HepG2 (cell line): ENCODE results near the gene SIGLEC1. TPM values are rescaled to one million over a fixed set of nuclear protein-coding genes. Genes with fewer than 3 reads are reported as not detected.

Experiments used
- ATAC-seq: fragments of 200-7000 bp; cut with Tn5 transposase; 3 replicates; pipeline ENCODE4 v1.9.1; 2020; ENCODE audit warnings: mild to moderate bottlenecking, moderate library complexity
- BruUV-seq: library from RNA; stranded (reverse); fragments of 400-500 nt; replicated peaks from 2 replicates; lab custom pipeline; 2021; lab: Mats Ljungman, UMichigan
- CTCF ChIA-PET: fragments of 300-600 bp; formaldehyde crosslinking; extraction: SDS; loops from one replicate; lab custom pipeline; 2021; ENCODE audit warnings: low total read pairs, inconsistent platforms, low intra/inter-chr PET ratio; lab: Yijun Ruan, JAX
- POLR2A ChIA-PET: fragments of 350-600 bp; sonication (Branson Sonifier 250); formaldehyde crosslinking; loops from one replicate; lab custom pipeline; 2020; ENCODE audit warnings: antibody characterized with exemption, inconsistent platforms; lab: Yijun Ruan, JAX
- DNase-seq: peaks from one replicate; pipeline ENCODE4 v3.0.0-alpha.2; 2015; ENCODE audit warnings: low spot score
- FAIRE-seq: peaks from 3 replicates; lab custom pipeline; 2011; peaks lifted over from hg19 to GRCh38; lab: Jason Lieb, UNC
- H2AFZ ChIP-seq: one replicate; pipeline ENCODE4 v1.6.1; 2011; ENCODE audit warnings: low read length, inconsistent platforms
- H3K27ac ChIP-seq: fragments of 300-600 bp; 3 replicates; pipeline ENCODE4 v1.8.0; 2011; ENCODE audit warnings: mixed run types, mild to moderate bottlenecking, mixed read lengths, low read length, inconsistent platforms; ENCODE audit not compliant: insufficient read depth; ENCODE audit errors: extremely low read length
- H3K27me3 ChIP-seq, 2 experiments: fragments of 200-600 bp in 1 of 2; 2 replicates in 1 of 2; 3 replicates in 1 of 2; pipeline versions ENCODE4 v1.6.0 to v1.8.0; 2011; ENCODE audit warnings: low read length in 2 of 2, mild to moderate bottlenecking in 2 of 2, moderate library complexity in 2 of 2, inconsistent platforms in 1 of 2; ENCODE audit not compliant: insufficient read depth in 2 of 2, control insufficient read depth in 1 of 2
- H3K36me3 ChIP-seq, 2 experiments: fragments of 200-600 bp in 1 of 2; replicated peaks in 1 of 2; 2 replicates in 1 of 2; 3 replicates in 1 of 2; pipeline versions ENCODE4 v1.5.1 to v1.8.0; 2011; ENCODE audit warnings: low read length in 2 of 2, inconsistent platforms in 1 of 2; ENCODE audit not compliant: insufficient read depth in 2 of 2, control insufficient read depth in 1 of 2
- H3K4me1 ChIP-seq: 2 replicates; pipeline ENCODE4 v1.5.1; 2012; ENCODE audit warnings: low read length, inconsistent platforms; ENCODE audit not compliant: insufficient read depth
- H3K4me2 ChIP-seq: 2 replicates; pipeline ENCODE4 v1.6.0; 2011; ENCODE audit warnings: low read depth, low read length, inconsistent platforms
- H3K4me3 ChIP-seq, 3 experiments: fragments of 200-600 bp in 1 of 3; sonication (generic), shearing (Covaris generic) in 1 of 3; replicated peaks in 1 of 3; 2 replicates each; pipeline ENCODE4 v1.5.1; 2011 to 2016; ENCODE audit warnings: low read length in 3 of 3, inconsistent platforms in 2 of 3, low read depth in 2 of 3, mild to moderate bottlenecking in 2 of 3, control low read depth in 1 of 3, mixed read lengths in 1 of 3; ENCODE audit not compliant: insufficient read depth in 1 of 3
- H3K79me2 ChIP-seq: one replicate; pipeline ENCODE4 v1.6.1; 2011; ENCODE audit warnings: low read length, inconsistent platforms; ENCODE audit not compliant: insufficient read depth
- H3K9ac ChIP-seq: 2 replicates; pipeline ENCODE4 v1.6.0; 2011; ENCODE audit warnings: mild to moderate bottlenecking, low read depth, low read length, inconsistent platforms; ENCODE audit not compliant: insufficient read depth
- H3K9me3 ChIP-seq: 2 replicates; pipeline ENCODE4 v1.5.1; 2012; ENCODE audit warnings: mild to moderate bottlenecking, low read length
- H4K20me1 ChIP-seq: 2 replicates; pipeline ENCODE4 v1.6.0; 2011; ENCODE audit warnings: inconsistent platforms, mild to moderate bottlenecking, low read length, moderate library complexity; ENCODE audit not compliant: insufficient read depth
- MTF2 ChIP-seq: sonication (generic); formaldehyde crosslinking; IDR thresholded peaks from 2 replicates; pipeline ENCODE4 v1.5.0; 2020; ENCODE audit warnings: missing genetic modification reagents, borderline replicate concordance
- RARG ChIP-seq: sonication (generic); formaldehyde crosslinking; IDR thresholded peaks from 2 replicates; pipeline ENCODE4 v1.4.0; 2020; ENCODE audit warnings: low read depth, mild to moderate bottlenecking, missing genetic modification reagents
- RBM39 ChIP-seq: fragments of 200-400 bp; formaldehyde crosslinking; IDR thresholded peaks from one replicate; pipeline ENCODE4 v1.6.1; 2018; ENCODE audit warnings: antibody characterized with exemption, mild to moderate bottlenecking, low read depth, low read length; ENCODE audit not compliant: poor library complexity, severe bottlenecking
- RXRB ChIP-seq: IDR thresholded peaks from 2 replicates; pipeline ENCODE4 v1.6.1; 2016; ENCODE audit warnings: borderline replicate concordance, missing genetic modification reagents, missing compliant biosample characterization
- SIN3B ChIP-seq: fragments of 150-350 bp; IDR thresholded peaks from 2 replicates; pipeline ENCODE4 v1.6.1; 2014; ENCODE audit warnings: low read length
- ZFX ChIP-seq: sonication (generic); formaldehyde crosslinking; IDR thresholded peaks from 2 replicates; pipeline ENCODE4 v1.4.0; 2020; ENCODE audit warnings: mild to moderate bottlenecking, low read depth, missing genetic modification reagents, moderate library complexity
- ZNF232 ChIP-seq: sonication (generic); formaldehyde crosslinking; IDR thresholded peaks from 2 replicates; pipeline ENCODE4 v1.4.0; 2020; ENCODE audit warnings: missing genetic modification reagents, borderline replicate concordance
- ZNF337 ChIP-seq: sonication (generic); formaldehyde crosslinking; IDR thresholded peaks from 2 replicates; pipeline ENCODE4 v1.5.1; 2020; ENCODE audit warnings: missing genetic modification reagents, low read depth, mild to moderate bottlenecking, borderline replicate concordance
- ZNF354B ChIP-seq: sonication (generic); formaldehyde crosslinking; IDR thresholded peaks from 2 replicates; pipeline ENCODE4 v1.8.0; 2022; ENCODE audit warnings: mild to moderate bottlenecking, missing genetic modification reagents
- ZNF709 ChIP-seq: sonication (generic); formaldehyde crosslinking; IDR thresholded peaks from 2 replicates; pipeline ENCODE4 v1.5.0; 2020; ENCODE audit warnings: mild to moderate bottlenecking, missing genetic modification reagents
- ZNF891 ChIP-seq: sonication (generic); formaldehyde crosslinking; IDR thresholded peaks from 2 replicates; pipeline ENCODE4 v1.5.0; 2020; ENCODE audit warnings: mild to moderate bottlenecking, missing genetic modification reagents
- WGBS: methylation state at CpG from one replicate; pipeline ENCODE4 v1.1.6; 2017; ENCODE audit warnings: low lambda C conversion rate; 5-methylcytosine and 5-hydroxymethylcytosine counted together
- in situ Hi-C: cut with HindIII; loops from 2 replicates; pipeline ENCODE4 v1.10.0; 2017; ENCODE audit warnings: low pct_unique_long_range_greater_than_20kb; ENCODE audit not compliant: extremely low pct_ligation_motif_present
- intact Hi-C: fragments of 100-400 bp; cut with micrococcal nuclease; formaldehyde crosslinking; loops from one replicate; pipeline ENCODE4 v1.10.0; 2022; ENCODE audit not compliant: unreplicated experiment
- polyA plus RNA-seq, 8 experiments: library from polyadenylated mRNA; depleted of rRNA in 3 of 8; stranded (reverse) in 7 of 8; unstranded in 1 of 8; fragments of >200 nt; fragmentation: Illumina TruSeq in 4 of 8; extraction: Trizol in 4 of 8; gene quantifications; 2 replicates each; pipeline versions ENCODE4 v1.2.1 to v1.2.3, GENCODE V29; 2011 to 2016; ENCODE audit warnings: low read depth in 4 of 8, missing spikeins in 1 of 8, mixed read lengths in 1 of 8; ENCODE audit not compliant: insufficient read depth in 1 of 8
- total RNA-seq, 5 experiments: library from RNA; depleted of rRNA; stranded (reverse); fragments of >200 nt; fragmentation: Illumina TruSeq; extraction: Trizol; gene quantifications; 2 replicates each; pipeline ENCODE4 v1.2.3, GENCODE V29; 2016; ENCODE audit warnings: low read depth in 1 of 5
- TF ChIP-seq, protein P1 (sequence below): sonication (generic); formaldehyde crosslinking; IDR thresholded peaks from 2 replicates; pipeline ENCODE4 v1.5.0; 2020; ENCODE audit warnings: missing genetic modification reagents
- TF ChIP-seq, protein P2 (sequence below): sonication (generic); formaldehyde crosslinking; conservative IDR thresholded peaks from 2 replicates; pipeline ENCODE4 v1.8.0; 2022; ENCODE audit warnings: missing genetic modification reagents
- TF ChIP-seq, protein P3 (sequence below): IDR thresholded peaks from 2 replicates; pipeline ENCODE4 v1.6.1; 2016; ENCODE audit warnings: low read depth, control low read depth

Gene SIGLEC1
- total and polyA plus RNA-seq, 2 of the 13 experiments (the other 11 are each of a cell fraction or from before 2014, with no cell fraction given): 0.01 TPM; not detected in 1

DNA sequence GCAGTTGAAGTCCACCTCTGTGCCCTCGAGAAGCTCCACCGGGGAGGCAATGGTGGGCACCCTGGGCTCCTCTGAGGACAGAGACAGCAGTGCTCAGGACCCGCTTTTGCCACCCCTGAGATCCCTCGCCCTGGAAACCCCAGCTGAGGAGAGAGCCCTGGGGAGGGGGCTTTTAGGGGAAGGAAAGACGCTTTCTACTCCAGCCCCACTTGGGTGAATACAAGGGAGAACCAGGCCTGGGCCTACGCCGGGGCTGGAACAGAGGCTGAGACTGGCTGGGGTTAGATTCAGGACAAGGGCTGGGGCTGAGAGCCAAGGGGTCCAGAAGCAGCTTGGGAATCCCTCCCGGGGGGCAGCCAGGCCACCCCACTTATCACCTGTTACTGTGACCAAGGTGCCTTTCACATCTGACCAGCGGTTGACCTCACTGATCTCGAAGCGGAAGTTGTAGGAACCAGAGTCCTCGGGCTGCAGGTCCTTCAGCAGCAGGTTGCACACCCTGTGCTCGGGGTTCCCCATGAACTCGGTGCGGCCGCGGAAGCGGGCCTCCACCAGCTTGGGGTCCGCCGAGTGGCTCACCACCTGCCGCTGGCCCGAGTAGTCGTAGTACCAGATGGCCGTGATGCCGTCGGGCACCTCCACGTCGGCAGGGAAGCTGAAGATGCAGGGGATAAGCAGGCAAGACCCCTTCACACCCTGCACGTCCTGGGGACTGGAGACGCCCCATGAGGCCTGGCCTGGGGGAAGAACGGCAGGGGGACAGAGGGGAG is 6.2 kb downstream of the SIGLEC1 start (continued):
- TF ChIP-seq, protein P1, sequence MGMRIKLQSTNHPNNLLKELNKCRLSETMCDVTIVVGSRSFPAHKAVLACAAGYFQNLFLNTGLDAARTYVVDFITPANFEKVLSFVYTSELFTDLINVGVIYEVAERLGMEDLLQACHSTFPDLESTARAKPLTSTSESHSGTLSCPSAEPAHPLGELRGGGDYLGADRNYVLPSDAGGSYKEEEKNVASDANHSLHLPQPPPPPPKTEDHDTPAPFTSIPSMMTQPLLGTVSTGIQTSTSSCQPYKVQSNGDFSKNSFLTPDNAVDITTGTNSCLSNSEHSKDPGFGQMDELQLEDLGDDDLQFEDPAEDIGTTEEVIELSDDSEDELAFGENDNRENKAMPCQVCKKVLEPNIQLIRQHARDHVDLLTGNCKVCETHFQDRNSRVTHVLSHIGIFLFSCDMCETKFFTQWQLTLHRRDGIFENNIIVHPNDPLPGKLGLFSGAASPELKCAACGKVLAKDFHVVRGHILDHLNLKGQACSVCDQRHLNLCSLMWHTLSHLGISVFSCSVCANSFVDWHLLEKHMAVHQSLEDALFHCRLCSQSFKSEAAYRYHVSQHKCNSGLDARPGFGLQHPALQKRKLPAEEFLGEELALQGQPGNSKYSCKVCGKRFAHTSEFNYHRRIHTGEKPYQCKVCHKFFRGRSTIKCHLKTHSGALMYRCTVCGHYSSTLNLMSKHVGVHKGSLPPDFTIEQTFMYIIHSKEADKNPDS (CRISPR knock-in tag): 0 out of 2 replicates have a peak, but pooled peaks have one; percentile 22
- no peak for TF ChIP-seq ZNF354B (CRISPR knock-in tag)
- TF ChIP-seq SIN3B: no peak
- peak; percentile 12; the same call in 1 of the 2 replicates for TF ChIP-seq ZFX (CRISPR knock-in tag)
- TF ChIP-seq RXRB (CRISPR knock-in tag): no peak
- 0 out of 2 replicates have a peak, but pooled peaks have one; percentile 73 for TF ChIP-seq MTF2 (CRISPR knock-in tag)

DNA sequence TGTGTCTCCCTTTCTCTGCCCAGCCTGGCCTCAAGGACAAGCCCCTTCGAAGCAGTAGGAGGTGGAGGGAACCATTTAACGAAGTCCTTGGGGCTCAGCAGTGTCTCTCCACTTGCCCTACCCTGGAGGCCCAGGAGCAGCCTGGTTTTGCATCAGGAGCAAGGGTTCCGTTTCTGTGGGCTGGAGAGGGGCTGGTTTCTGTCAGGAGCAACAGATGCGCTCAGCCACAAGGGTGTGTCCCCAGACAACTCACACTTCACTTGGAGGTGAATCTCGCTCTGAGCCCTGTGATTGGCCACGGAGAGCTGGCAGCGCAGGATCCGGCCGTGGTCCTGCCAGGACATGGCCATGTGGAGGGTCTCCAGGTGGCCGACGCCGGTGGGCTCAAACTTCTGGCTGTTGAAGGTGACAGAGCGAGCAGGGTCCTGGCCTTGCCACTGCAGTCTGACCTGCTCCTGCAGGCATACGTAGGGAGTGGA is 6.9 kb downstream of the SIGLEC1 start:
- no peak overlapping the region for H3K9ac ChIP-seq
- ChIA-PET POLR2A (no interaction called here), CTCF (interaction anchor here (2.3 kb wide), 1 partner anchor 29 kb away, joined by 6 read pairs; no protein-coding TSS in a partner anchor)
- peaks cover 15% of the 10 kb centered on the region for H3K4me1 ChIP-seq
- peak; percentile 7; the same call in 1 of the 3 replicates for ATAC-seq
- BruUV-seq: no TSS peak
- in situ Hi-C loops (no loop called here), intact Hi-C loops (no loop called here)
- no peaks in the 10 kb centered on the region for H3K36me3 ChIP-seq
- no peaks in the 10 kb centered on the region for H4K20me1 ChIP-seq
- TF ChIP-seq ZNF232 (CRISPR knock-in tag): no peak
- no peak for TF ChIP-seq RARG
- no peak for TF ChIP-seq ZNF337 (CRISPR knock-in tag)
- TF ChIP-seq, protein P2, sequence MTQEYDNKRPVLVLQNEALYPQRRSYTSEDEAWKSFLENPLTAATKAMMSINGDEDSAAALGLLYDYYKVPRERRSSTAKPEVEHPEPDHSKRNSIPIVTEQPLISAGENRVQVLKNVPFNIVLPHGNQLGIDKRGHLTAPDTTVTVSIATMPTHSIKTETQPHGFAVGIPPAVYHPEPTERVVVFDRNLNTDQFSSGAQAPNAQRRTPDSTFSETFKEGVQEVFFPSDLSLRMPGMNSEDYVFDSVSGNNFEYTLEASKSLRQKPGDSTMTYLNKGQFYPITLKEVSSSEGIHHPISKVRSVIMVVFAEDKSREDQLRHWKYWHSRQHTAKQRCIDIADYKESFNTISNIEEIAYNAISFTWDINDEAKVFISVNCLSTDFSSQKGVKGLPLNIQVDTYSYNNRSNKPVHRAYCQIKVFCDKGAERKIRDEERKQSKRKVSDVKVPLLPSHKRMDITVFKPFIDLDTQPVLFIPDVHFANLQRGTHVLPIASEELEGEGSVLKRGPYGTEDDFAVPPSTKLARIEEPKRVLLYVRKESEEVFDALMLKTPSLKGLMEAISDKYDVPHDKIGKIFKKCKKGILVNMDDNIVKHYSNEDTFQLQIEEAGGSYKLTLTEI (CRISPR knock-in tag): no peak
- no peak for TF ChIP-seq ZNF709 (CRISPR knock-in tag)
- no peak for TF ChIP-seq RBM39
- 0 out of 2 replicates have a peak, but pooled peaks have one; percentile 33 for TF ChIP-seq ZNF891
- TF ChIP-seq, protein P3, sequence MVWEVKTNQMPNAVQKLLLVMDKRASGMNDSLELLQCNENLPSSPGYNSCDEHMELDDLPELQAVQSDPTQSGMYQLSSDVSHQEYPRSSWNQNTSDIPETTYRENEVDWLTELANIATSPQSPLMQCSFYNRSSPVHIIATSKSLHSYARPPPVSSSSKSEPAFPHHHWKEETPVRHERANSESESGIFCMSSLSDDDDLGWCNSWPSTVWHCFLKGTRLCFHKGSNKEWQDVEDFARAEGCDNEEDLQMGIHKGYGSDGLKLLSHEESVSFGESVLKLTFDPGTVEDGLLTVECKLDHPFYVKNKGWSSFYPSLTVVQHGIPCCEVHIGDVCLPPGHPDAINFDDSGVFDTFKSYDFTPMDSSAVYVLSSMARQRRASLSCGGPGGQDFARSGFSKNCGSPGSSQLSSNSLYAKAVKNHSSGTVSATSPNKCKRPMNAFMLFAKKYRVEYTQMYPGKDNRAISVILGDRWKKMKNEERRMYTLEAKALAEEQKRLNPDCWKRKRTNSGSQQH: no peak
- DNase-seq: no peak
- FAIRE-seq: no peak
- no peaks in the 10 kb centered on the region for H3K9me3 ChIP-seq
- H3K27ac ChIP-seq: no peak overlapping the region
- 45% methylated on average over 11 of the region's 14 CpGs for WGBS
- H3K79me2 ChIP-seq: no peaks in the 10 kb centered on the region
- peaks cover 11 to 30% of the 10 kb centered on the region in 2 experiments for H3K27me3 ChIP-seq
- no peak overlapping the region for H2AFZ ChIP-seq
- no peak overlapping the region for H3K4me2 ChIP-seq
- H3K4me3 ChIP-seq: no peak overlapping the region
